Sigmoid colon (tissue), 4 donors: Measurements from ENCODE around the gene BMP8B.
"Not testable (repeated sequence)": the region's sequence is repeated elsewhere in the genome, so short reads cannot be mapped to it uniquely, and the experiment has no call there.

Experiments
- EP300 ChIP-seq, 4 donors: sonication (generic); formaldehyde crosslinking; IDR thresholded peaks; one replicate each; pipeline ENCODE4 v1.6.1; 2017; ENCODE audit warnings: antibody characterized with exemption in 4 of 4
- TF ChIP-seq, protein P1 (sequence below), 4 experiments: fragments of 450-650 bp in 3 of 4; fragments of 200-600 bp in 1 of 4; IDR thresholded peaks; one replicate each; pipeline ENCODE4 v1.5.1; 2016 to 2019; ENCODE audit warnings: antibody characterized with exemption in 4 of 4, mild to moderate bottlenecking in 3 of 4, moderate library complexity in 2 of 4

- not testable (repeated sequence) for TF ChIP-seq EP300 (IDR thresholded peaks at IDR 0.05)
- TF ChIP-seq, protein P1, sequence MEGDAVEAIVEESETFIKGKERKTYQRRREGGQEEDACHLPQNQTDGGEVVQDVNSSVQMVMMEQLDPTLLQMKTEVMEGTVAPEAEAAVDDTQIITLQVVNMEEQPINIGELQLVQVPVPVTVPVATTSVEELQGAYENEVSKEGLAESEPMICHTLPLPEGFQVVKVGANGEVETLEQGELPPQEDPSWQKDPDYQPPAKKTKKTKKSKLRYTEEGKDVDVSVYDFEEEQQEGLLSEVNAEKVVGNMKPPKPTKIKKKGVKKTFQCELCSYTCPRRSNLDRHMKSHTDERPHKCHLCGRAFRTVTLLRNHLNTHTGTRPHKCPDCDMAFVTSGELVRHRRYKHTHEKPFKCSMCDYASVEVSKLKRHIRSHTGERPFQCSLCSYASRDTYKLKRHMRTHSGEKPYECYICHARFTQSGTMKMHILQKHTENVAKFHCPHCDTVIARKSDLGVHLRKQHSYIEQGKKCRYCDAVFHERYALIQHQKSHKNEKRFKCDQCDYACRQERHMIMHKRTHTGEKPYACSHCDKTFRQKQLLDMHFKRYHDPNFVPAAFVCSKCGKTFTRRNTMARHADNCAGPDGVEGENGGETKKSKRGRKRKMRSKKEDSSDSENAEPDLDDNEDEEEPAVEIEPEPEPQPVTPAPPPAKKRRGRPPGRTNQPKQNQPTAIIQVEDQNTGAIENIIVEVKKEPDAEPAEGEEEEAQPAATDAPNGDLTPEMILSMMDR (IDR thresholded peaks at IDR 0.05), result not testable (repeated sequence)
Measured at GRCh38 chr1:39787108-39787375, 1.6 kb downstream of the BMP8B start.
